ENCODE results near the gene FBXO38.

FBXO38 gene

GRCh38 chr5:148406406-148406805 lies 22.6 kb downstream of the FBXO38 start:
- no peaks in the 10 kb centered on the region for H3K79me2 ChIP-seq (ENCODE audit: insufficient read depth, low read length)
- H3K36me3 ChIP-seq (ENCODE audit: insufficient read depth, low read length) = peaks cover 84% of the 10 kb centered on the region
- no peak for TF ChIP-seq EZH2phosphoT487 (IDR thresholded peaks at IDR 0.05; ENCODE audit: borderline replicate concordance)
- peaks cover 1% of the 10 kb centered on the region; the same call in 1 of the 2 replicates for H3F3A ChIP-seq (ENCODE audit: low read depth)
- H2AFZ ChIP-seq (ENCODE audit: low read length) = no peak overlapping the region
- no peaks in the 10 kb centered on the region for H3K9me3 ChIP-seq (ENCODE audit: insufficient read depth, low read depth, low read length)
- no peak overlapping the region for H3K4me2 ChIP-seq (ENCODE audit: low read depth, low read length, poor library complexity, severe bottlenecking)
- no peaks in the 10 kb centered on the region for H4K20me1 ChIP-seq (ENCODE audit: insufficient read depth, low read length, poor library complexity, severe bottlenecking)
- peaks cover 10% of the 10 kb centered on the region for H3K4me1 ChIP-seq (ENCODE audit: insufficient read depth, low read length, poor library complexity, severe bottlenecking)
- H3K4me3 ChIP-seq (ENCODE audit: low read length, poor library complexity, severe bottlenecking) = no peak overlapping the region
- H3K9me2 ChIP-seq (replicated peaks; ENCODE audit: low read depth, low read length) = no peaks in the 10 kb centered on the region
- H3K27me3 ChIP-seq (ENCODE audit: insufficient read depth, low read length, poor library complexity, severe bottlenecking) = no peaks in the 10 kb centered on the region
- H3K9ac ChIP-seq (ENCODE audit: low read depth, low read length, poor library complexity, severe bottlenecking) = no peak overlapping the region

DNA sequence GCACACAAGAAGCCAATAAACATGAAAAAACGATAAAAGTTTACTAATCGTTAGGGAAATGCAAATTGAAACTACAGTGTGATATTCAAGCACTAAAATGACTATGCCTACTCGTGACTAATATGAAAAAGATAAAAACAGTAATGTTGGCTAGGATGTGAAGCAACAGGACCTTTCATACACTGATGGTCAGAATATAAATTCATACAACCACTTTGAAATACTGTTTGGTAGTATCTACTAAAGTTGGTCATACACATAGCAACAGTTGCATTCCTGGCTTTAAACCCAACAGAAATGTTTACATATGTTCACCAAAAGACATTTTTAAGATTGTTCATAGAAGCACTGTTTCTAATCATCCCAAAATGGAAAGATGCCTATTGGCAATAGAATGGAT lies 24.3 kb downstream of the FBXO38 start:
- no peak overlapping the region for H2AFZ ChIP-seq (ENCODE audit: low read length)
- H3K9me2 ChIP-seq (replicated peaks; ENCODE audit: low read depth, low read length) = no peaks in the 10 kb centered on the region
- H3K4me3 ChIP-seq (ENCODE audit: low read length, poor library complexity, severe bottlenecking) = no peak overlapping the region
- H3K36me3 ChIP-seq (ENCODE audit: insufficient read depth, low read length) = peaks cover 88% of the 10 kb centered on the region
- H3K4me2 ChIP-seq (ENCODE audit: low read depth, low read length, poor library complexity, severe bottlenecking) = no peak overlapping the region
- no peak overlapping the region for H3K9ac ChIP-seq (ENCODE audit: low read depth, low read length, poor library complexity, severe bottlenecking)
- TF ChIP-seq EZH2phosphoT487 (IDR thresholded peaks at IDR 0.05; ENCODE audit: borderline replicate concordance) = no peak
- TF ChIP-seq, protein P1, sequence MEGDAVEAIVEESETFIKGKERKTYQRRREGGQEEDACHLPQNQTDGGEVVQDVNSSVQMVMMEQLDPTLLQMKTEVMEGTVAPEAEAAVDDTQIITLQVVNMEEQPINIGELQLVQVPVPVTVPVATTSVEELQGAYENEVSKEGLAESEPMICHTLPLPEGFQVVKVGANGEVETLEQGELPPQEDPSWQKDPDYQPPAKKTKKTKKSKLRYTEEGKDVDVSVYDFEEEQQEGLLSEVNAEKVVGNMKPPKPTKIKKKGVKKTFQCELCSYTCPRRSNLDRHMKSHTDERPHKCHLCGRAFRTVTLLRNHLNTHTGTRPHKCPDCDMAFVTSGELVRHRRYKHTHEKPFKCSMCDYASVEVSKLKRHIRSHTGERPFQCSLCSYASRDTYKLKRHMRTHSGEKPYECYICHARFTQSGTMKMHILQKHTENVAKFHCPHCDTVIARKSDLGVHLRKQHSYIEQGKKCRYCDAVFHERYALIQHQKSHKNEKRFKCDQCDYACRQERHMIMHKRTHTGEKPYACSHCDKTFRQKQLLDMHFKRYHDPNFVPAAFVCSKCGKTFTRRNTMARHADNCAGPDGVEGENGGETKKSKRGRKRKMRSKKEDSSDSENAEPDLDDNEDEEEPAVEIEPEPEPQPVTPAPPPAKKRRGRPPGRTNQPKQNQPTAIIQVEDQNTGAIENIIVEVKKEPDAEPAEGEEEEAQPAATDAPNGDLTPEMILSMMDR (conservative IDR thresholded peaks at IDR 0.05; ENCODE audit: low read length) = no peak
- peaks cover under 1% of the 10 kb centered on the region for H3K4me1 ChIP-seq (ENCODE audit: insufficient read depth, low read length, poor library complexity, severe bottlenecking)
- no peaks in the 10 kb centered on the region for H3K9me3 ChIP-seq (ENCODE audit: insufficient read depth, low read depth, low read length)
- no peaks in the 10 kb centered on the region for H4K20me1 ChIP-seq (ENCODE audit: insufficient read depth, low read length, poor library complexity, severe bottlenecking)
- no peaks in the 10 kb centered on the region for H3K79me2 ChIP-seq (ENCODE audit: insufficient read depth, low read length)
- H3F3A ChIP-seq (ENCODE audit: low read depth) = no peaks in the 10 kb centered on the region
- no peaks in the 10 kb centered on the region for H3K27me3 ChIP-seq (ENCODE audit: insufficient read depth, low read length, poor library complexity, severe bottlenecking)

DNA sequence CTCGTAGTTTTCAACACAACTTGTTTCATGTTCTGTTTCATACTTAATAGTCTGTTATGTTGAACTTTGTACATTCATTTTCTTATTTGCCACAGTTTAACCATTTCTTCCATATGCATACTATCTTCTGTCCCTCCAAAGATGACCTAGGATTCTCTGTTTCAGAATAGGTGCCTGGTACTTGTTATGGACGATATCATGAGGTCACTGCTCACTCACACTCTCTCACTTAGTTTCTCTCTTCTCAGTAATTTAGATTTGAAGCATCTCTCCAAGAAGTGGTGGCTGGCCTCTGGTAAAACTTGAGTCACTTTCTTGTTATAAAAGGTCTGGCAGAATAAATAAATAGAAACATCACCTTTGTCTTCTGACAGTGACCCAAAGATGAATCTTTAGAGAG lies 28.4 kb downstream of the FBXO38 start:
- no peak for TF ChIP-seq EZH2phosphoT487 (IDR thresholded peaks at IDR 0.05; ENCODE audit: borderline replicate concordance)
- TF ChIP-seq, protein P1 (conservative IDR thresholded peaks at IDR 0.05; ENCODE audit: low read length) = no peak
- Histone ChIP-seq H3K79me2 (ENCODE audit: insufficient read depth, low read length) (no peaks in the 10 kb centered on the region), H3K36me3 (ENCODE audit: insufficient read depth, low read length) (peaks cover 82% of the 10 kb centered on the region; the same call in 1 of the 2 replicates), H2AFZ (ENCODE audit: low read length) (no peak overlapping the region), H3F3A (ENCODE audit: low read depth) (no peaks in the 10 kb centered on the region), H4K20me1 (ENCODE audit: insufficient read depth, low read length, poor library complexity, severe bottlenecking) (no peaks in the 10 kb centered on the region), H3K9me2 (replicated peaks; ENCODE audit: low read depth, low read length) (no peaks in the 10 kb centered on the region), H3K4me3 (ENCODE audit: low read length, poor library complexity, severe bottlenecking) (no peak overlapping the region), H3K4me1 (ENCODE audit: insufficient read depth, low read length, poor library complexity, severe bottlenecking) (no peaks in the 10 kb centered on the region), H3K9me3 (ENCODE audit: insufficient read depth, low read depth, low read length) (no peaks in the 10 kb centered on the region), H3K9ac (ENCODE audit: low read depth, low read length, poor library complexity, severe bottlenecking) (no peak overlapping the region), H3K4me2 (ENCODE audit: low read depth, low read length, poor library complexity, severe bottlenecking) (no peak overlapping the region), H3K27me3 (ENCODE audit: insufficient read depth, low read length, poor library complexity, severe bottlenecking) (no peaks in the 10 kb centered on the region)

GRCh38 chr5:148414833-148415232 lies 31.1 kb downstream of the FBXO38 start:
- H3K27me3 ChIP-seq (ENCODE audit: insufficient read depth, low read length, poor library complexity, severe bottlenecking) = no peaks in the 10 kb centered on the region
- H2AFZ ChIP-seq (ENCODE audit: low read length) = no peak overlapping the region
- H3K4me3 ChIP-seq (ENCODE audit: low read length, poor library complexity, severe bottlenecking) = no peak overlapping the region
- H3K36me3 ChIP-seq (ENCODE audit: insufficient read depth, low read length) = peaks cover 86% of the 10 kb centered on the region; the same call in 1 of the 2 replicates
- H4K20me1 ChIP-seq (ENCODE audit: insufficient read depth, low read length, poor library complexity, severe bottlenecking) = no peaks in the 10 kb centered on the region
- H3K4me1 ChIP-seq (ENCODE audit: insufficient read depth, low read length, poor library complexity, severe bottlenecking) = no peaks in the 10 kb centered on the region
- H3K9me2 ChIP-seq (replicated peaks; ENCODE audit: low read depth, low read length) = no peaks in the 10 kb centered on the region
- TF ChIP-seq, protein P1 (conservative IDR thresholded peaks at IDR 0.05; ENCODE audit: low read length) = no peak
- no peak for TF ChIP-seq EZH2phosphoT487 (IDR thresholded peaks at IDR 0.05; ENCODE audit: borderline replicate concordance)
- H3K9ac ChIP-seq (ENCODE audit: low read depth, low read length, poor library complexity, severe bottlenecking) = no peak overlapping the region
- no peaks in the 10 kb centered on the region for H3K79me2 ChIP-seq (ENCODE audit: insufficient read depth, low read length)
- H3F3A ChIP-seq (ENCODE audit: low read depth) = no peaks in the 10 kb centered on the region
- no peaks in the 10 kb centered on the region for H3K9me3 ChIP-seq (ENCODE audit: insufficient read depth, low read depth, low read length)
- no peak overlapping the region for H3K4me2 ChIP-seq (ENCODE audit: low read depth, low read length, poor library complexity, severe bottlenecking)
